ENCODE results near the gene FAM209B.

DNA sequence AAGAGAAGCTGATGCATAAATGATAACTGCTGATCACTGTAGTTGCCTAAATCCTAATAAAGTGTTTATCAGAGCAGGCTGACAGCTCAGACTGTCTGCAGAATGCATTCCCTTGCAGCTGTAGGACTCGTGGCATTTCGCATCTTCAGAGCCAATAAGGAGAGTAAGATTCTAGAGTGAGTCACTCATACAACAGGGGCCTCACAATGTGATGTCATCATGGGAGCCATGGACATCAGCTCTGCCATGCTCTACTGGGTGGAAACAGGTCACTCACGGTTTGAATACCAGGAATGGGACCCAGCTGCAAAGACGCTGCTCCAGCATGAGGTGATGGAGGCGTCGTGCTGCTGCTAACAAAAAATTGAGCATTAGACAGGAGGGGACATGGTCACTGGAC, 7.4 kb downstream of the FAM209B start:
- TF ChIP-seq, protein P1, sequence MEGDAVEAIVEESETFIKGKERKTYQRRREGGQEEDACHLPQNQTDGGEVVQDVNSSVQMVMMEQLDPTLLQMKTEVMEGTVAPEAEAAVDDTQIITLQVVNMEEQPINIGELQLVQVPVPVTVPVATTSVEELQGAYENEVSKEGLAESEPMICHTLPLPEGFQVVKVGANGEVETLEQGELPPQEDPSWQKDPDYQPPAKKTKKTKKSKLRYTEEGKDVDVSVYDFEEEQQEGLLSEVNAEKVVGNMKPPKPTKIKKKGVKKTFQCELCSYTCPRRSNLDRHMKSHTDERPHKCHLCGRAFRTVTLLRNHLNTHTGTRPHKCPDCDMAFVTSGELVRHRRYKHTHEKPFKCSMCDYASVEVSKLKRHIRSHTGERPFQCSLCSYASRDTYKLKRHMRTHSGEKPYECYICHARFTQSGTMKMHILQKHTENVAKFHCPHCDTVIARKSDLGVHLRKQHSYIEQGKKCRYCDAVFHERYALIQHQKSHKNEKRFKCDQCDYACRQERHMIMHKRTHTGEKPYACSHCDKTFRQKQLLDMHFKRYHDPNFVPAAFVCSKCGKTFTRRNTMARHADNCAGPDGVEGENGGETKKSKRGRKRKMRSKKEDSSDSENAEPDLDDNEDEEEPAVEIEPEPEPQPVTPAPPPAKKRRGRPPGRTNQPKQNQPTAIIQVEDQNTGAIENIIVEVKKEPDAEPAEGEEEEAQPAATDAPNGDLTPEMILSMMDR (IDR thresholded peaks at IDR 0.05) = no peak
- TF ChIP-seq EZH2 (IDR thresholded peaks at IDR 0.05) (no peak), EZH2phosphoT487 (IDR thresholded peaks at IDR 0.05) (no peak)
